OCI-M1 (cell line): ENCODE measurements around the gene ENTPD8.

Experiments
- DNase-seq: peaks from one replicate; lab custom pipeline; 2025; lab: John Stamatoyannopoulos, UW

Gene ENTPD8

GRCh38 chr9:137441289-137441934 is at the start of gene ENTPD8:
TSS of gene ENTPD8 (minus strand) at chr9:137441357. CDS start at chr9:137438285, 3,072 bp downstream.
- peak; percentile 33 for DNase-seq

GRCh38 chr9:137490532-137491186 is 49.5 kb upstream of the ENTPD8 start:
- peak; percentile 26 for DNase-seq

GRCh38 chr9:137488906-137489305 is 47.7 kb upstream of the ENTPD8 start:
- no peak for DNase-seq

- DNase-seq = no peak
Measured at GRCh38 chr9:137488327-137488653, 47.1 kb upstream of the ENTPD8 start.

- DNase-seq = no peak
Measured at GRCh38 chr9:137487454-137488326, 46.5 kb upstream of the ENTPD8 start.

- no peak for DNase-seq
Measured at GRCh38 chr9:137486545-137487453, 45.6 kb upstream of the ENTPD8 start.

GRCh38 chr9:137486141-137486490 is 45.0 kb upstream of the ENTPD8 start:
- DNase-seq = no peak

- no peak for DNase-seq
Measured at GRCh38 chr9:137485343-137486140, 44.4 kb upstream of the ENTPD8 start.

- no peak for DNase-seq
Measured at GRCh38 chr9:137484551-137485315, 43.6 kb upstream of the ENTPD8 start.

- DNase-seq = peak; percentile 89
Measured at GRCh38 chr9:137482094-137482781, 41.1 kb upstream of the ENTPD8 start.

GRCh38 chr9:137480686-137481683 is 39.8 kb upstream of the ENTPD8 start:
- no peak for DNase-seq

GRCh38 chr9:137479892-137480685 is 38.9 kb upstream of the ENTPD8 start:
- DNase-seq = no peak

- DNase-seq = no peak
Measured at GRCh38 chr9:137478962-137479861, 38.1 kb upstream of the ENTPD8 start.

GRCh38 chr9:137478613-137478961 is 37.4 kb upstream of the ENTPD8 start:
- no peak for DNase-seq

- DNase-seq = no peak
Measured at GRCh38 chr9:137477778-137478612, 36.8 kb upstream of the ENTPD8 start.

GRCh38 chr9:137476856-137477255 is 35.7 kb upstream of the ENTPD8 start:
- DNase-seq = no peak
